ENCODE results near the gene CACNA1C.
A peak's percentile ranks its signal among the peaks of the same experiment; 100 is the strongest.

CACNA1C gene

DNA sequence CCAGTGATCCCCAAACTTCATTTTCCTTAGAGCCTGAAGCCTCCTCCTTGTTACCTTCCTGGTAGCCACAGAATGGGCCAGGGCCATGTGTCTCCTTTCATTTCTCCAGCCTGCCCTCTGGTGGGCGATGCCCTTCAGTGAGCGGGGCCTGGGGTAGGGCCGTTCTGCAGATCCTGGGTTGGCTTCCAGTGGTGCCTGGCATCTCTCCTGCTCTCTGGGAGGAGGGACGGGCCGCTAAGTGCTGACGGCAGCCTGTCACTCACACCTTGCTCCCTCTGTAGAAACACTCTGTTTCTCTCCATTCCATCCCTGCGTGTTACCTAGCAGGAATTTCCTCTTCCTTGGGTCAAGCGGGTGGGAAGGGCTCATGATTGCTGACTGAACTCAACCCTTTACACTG is 232.1 kb downstream of the CACNA1C start:
- peak; percentile 72 for DNase-seq

DNA sequence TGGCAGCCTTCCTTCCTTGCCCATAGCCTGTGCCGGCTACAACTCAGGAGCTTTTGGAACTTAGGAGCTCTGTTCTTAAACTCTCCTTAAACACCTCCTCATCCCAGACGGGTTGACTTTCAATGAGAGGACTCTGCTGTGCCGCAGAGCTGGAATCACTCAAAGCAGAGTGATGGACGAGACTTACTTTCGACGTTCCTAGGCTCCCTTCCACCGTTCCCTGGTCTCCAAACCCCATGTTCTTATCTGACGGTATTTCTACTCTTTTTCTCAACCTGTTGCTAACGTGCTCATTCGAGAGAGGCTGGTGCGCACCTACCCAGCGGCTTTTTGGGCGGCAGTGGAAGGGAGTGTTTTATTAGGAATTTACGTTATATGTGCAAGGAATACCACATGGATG is 232.7 kb downstream of the CACNA1C start:
- DNase-seq: no peak

DNA sequence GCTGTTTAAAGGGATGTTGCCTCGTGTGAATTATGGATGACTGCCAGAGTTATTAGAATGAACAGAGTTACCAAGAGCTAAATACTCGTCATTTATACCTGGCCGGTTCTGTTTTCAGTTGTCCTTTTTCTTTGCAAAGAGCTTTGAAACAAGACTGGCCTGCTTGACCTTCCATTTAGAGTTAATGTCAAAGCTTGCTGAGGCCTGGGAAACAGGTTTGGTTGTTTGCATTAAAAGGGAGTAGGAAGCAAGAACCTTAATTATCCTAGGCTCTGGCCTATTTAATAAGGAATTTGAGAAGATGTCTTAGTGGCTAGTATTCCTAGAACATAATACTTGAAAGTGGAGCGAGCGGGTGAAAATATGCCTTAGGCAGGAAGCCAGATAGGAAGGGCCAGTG is 233.3 kb downstream of the CACNA1C start:
- DNase-seq: no peak

DNA sequence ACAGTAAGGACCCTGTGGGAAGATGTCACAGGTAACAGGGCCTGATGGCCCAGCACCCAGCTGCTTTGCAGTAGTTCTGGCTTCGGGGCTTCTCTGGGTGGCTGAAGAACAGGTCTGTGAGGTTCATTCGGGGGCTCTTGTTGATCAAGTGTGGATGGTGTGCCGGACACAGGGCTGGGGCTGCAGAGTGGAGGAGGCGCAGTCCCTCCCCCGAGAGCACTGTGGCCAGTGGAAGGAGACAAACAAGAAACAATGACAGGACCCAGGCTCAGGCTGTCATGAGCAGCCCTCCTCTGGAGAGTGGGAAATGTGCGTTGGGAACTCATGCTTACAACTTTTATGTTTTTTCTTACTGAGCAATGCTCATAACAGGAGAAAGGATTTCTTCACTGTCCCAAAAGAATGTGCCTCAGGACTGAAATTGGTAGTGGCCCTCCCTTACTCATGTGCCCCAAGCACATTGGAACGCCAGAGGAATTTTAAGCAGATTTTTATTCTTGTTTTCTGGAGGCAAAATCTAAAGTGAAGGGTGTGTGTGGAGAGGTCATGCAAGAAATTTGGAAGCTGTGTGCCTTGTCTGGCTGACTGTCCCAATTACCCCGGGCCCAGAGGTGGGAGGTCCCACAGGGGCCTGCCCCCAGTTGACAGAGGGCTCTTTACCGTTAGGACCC is 233.8 kb downstream of the CACNA1C start:
- no peak for DNase-seq

DNA sequence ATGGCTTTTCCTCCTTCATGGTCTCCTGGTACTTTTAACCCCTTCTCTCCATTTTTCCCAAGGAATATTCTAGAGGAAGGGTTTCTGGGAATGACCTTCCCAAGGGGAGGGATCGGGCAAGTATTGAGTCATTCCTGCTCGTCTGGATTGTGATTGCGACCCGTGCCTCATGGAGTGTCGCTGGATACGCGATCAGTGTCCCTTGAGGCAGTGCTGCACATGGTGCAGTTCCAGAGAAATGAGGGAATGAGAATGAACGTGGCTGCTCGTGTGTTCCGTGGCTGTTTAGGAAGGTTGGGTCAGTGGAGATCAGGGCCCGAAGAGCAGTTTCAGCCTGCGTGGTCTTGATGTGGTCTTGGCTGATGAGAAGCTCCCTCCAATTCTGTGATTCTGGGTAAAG is 234.4 kb downstream of the CACNA1C start:
- no peak for DNase-seq

DNA sequence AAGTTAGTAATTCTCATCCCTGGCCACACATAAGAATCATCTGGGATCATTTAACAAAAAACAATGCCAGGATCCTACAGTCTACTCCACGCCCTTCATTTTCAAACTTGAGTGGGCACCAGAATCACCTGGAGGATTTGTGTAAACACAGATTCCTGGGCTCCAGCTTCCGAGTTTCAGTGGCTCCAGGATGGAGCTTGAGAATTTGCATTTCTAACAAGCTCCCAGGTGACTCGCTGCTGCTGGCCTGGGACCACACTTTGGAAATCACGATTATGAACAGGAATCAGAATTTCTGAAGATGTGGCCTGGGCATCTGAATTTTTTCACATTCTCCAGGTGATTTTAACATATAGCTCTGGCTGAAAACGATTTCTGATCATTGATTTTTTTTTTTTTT is 234.8 kb downstream of the CACNA1C start:
- no peak for DNase-seq

DNA sequence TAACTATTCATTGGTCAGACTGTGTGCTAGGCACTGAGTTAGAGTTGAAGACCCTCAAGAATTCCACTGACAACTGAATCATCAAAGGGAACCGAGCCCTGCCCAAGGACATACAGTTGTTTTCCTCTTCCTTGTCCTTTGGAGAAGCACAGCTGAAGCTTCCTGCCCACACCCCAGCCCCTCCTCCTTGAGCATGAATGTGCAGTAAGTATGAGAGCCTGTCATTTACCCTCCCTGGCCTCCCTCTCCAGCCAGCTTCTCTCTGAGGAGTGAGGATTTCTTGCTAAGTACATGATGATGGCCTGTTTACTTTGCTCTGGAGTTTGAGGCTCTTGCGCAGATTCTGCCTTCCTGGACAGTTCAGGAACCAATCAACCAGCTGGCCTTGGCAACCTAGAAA is 235.2 kb downstream of the CACNA1C start:
- DNase-seq: no peak

DNA sequence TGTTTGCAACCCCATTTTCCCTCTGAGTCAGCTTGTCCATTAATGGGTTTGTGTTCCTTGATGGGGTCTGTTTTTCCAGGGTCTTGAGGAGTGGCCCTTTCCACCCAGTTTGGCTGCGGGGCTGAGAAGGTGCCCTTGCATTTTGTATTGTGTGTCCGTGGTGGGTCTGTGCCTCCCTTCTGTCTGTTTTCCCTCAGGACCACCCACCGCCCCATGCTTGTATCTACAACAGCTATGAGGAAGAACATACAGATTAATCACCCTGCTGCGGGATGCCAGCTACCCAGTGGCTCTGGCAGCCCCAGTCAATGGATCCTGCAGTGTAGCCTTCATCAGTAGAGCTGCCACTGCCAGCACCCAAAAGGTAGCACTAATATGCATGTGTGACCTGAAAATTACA is 235.7 kb downstream of the CACNA1C start:
- DNase-seq: no peak

DNA sequence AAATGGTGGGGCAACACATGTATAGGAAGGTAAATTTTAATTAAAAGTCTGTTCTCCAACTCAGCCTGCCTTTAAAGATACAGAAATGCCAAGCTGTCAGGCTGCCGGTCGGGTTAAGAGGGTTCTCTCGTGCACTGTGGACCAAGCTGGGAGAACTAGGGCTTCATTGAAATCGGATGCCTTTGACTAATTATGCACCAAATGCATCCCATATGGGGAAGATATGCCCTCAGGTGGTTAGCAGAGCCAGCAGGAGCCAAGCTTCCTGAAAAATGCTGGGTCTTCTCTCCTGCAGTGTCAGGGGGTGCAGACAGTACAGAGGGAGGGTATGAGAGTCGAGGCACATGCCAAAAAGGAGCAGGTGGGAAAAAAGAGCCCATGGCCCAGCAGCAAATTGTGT is 236.1 kb downstream of the CACNA1C start:
- no peak for DNase-seq

DNA sequence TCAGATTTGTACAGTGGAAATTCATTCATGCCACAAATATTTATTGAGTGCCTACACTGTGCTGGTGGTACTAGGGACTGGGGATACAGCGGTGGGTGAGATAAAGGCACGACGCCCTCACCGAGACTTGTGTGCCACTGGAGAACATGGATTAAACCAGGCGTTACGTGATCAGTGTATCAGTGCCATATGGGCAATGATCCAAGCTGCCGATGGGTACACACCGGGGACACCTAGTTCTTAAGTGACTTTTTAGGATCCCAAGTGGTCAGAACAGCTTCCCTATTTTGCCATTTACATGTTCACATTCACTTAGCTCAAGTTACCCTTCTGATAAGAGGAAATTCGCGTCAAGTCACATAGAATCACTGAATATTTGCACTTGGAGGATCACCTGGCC is 236.7 kb downstream of the CACNA1C start:
- no peak for DNase-seq

DNA sequence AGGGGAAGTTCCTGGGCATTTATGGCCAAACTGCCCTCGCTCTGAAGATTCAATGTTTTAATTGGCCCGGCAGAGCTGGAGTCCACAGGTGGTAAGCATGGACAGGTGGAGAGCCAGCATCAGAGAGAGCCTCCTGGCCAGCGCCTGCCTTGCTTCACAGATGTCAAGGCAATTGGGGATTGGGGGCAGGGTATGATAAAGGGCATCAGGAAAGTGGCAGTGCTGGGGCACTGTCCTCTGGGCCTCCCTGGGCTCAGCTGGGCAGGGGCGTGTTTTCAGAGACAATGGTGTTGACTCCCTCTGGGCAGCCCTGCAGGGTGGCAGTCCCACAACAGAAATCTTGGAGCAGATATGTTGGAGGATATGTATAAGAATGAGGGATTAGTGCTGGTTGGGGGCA is 237.3 kb downstream of the CACNA1C start:
- DNase-seq: no peak

DNA sequence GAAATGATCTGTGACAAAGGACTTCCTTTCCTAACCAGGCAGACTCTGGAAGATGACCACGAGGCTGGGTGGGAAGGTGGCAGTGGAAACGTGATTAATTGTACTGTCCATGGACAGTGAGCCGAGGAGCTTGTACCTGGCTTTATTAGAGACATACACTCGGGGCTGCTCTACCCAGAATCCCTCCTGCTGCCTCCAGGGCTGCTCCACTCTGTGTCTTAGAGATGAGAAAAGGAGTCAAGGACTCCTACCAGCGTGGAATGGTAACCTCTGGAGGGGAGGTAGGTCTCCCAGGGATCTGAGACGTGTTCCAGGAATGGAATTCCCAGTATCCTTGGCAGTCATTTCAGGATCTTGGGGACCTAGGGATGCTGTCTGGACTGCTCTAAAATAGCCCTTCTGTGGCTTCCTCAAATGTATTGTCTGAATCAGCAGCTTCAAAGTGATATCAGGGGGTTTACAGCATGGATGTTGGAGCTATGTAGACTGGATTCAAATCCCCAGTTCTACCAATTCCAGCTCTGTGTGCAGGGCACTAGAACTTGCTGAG is 237.8 kb downstream of the CACNA1C start:
- no peak for DNase-seq

DNA sequence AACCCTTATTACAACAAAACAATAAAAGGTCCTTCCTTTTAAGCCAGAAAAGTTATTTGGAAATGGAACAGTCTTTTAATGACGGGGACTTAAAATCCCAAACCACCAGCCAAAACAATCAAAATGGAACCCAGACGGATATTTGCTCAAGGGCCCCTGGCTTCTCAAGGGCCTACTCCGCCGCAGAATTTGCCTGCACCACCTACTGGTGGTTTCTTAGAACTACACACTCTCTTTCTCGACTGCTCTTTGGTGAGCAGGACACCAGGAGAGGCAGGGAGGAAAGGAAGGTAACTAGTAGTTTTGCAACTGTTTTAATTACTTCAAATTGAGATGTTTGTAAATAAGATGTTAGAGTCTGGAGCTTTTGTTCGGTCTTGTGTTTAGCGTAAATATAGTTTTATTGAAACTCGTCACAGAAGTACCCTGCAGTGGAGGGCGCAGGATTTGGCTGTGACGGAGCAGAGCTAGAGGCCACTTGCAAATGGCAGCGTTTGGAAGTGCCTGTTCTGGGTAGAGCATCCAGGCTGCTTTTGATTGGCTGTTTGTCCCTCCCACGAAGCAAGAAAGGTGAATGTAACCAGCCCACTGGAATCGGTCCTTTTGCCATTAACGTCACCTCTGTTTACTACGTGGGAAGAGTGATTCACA is 238.5 kb downstream of the CACNA1C start:
- peak; percentile 38 for DNase-seq

DNA sequence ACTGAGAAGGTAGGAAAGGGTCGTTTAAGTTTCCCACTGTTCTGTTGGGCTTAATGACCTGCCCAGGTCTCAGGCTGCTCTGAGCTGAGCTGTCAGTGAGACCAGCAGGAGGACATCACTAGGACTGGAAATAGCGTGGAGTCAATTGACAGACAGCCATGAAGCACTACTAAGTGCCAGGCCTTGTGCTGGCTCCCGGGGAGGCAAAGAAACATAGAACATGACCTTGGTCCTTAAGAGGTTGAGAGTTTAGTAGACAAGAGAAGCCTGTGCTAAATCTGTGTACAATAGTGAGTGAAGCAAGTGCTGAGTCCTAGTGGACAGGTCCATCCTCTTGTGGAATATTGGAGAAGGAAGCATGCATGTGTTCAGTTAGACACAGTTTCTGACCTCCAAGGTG is 239.2 kb downstream of the CACNA1C start:
- DNase-seq: no peak

DNA sequence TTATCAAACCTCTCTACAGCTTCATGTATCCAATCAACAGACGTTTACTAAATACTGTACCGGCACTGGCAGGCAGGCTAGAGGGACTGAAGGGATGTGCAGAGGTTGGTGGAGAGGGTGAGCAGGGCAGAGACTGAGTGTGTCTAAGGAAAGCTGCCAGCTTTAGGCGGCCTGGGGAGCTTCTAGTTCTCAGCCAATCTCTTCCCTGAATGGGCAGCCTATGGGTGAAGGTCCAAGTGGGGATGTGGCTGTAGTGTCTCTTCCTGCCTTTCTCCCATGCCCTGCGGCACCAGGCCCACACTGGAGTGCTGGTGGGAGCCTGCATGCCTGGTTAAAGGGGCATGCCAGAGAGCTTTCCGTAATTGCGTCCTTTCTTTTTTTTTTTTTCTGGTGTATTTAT is 239.8 kb downstream of the CACNA1C start:
- no peak for DNase-seq

DNA sequence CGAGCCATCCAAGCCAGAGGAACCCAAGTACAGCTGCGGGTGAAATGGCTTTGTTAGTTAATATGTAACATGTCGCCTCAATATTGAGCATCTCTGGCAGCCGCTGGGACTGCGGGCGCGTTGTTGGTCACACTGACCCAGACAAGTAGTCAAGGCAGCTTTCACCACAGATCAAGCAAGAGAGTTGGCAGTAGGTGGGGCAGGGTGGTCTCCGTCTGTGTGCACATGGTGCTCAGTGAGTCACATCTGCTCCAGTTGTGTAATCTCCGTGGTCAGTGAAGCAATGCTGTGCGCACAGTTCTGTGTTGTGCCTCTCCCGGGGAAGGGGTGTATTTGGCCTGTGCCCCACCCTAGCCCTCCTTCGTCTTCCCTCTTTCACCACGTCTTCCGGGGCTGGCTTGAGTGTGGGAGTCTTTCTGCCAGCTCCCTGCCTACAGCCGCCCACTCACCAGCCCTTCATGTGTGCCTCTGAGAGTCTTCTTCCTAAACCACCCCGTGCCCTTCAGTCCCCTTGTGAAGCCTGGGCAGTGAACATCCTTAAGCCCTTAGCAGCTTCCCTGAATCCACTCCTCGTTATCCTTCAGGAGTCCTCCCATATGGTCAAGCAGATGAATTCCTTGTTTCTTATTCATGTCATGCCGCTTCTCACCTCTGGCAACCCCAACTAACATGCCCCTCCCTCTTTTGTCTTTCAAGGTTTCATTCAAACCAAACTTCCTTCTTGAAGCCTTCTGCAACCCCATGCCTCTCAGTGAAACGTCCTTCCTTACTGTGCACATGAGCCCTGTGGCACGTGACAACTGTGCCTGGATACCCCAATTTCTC is 242.1 kb downstream of the CACNA1C start:
- DNase-seq: no peak

DNA sequence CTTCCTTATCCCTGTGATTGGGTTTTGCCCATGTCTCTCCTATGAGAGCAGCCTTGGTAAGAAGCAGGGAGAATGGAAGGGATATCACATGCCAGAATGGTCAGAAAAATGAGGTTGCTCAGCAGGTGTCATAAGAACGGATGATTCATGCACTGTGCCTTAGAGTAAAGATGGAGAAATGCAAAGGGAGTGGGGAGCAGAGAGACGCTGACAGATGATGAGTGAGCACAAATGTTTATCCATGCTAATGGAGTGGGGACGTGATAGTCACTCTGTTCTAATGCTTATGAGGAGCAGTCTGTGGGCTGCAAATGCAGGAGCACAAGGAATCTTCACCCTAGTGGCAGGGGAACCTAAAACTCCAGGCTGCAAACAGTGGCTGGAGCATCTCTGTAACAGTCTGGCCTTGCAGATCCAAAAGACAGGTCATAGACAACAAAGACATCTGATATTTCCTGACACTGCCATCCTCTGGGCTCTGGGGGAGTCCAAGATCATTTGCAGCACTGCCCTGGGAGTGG is 243.2 kb downstream of the CACNA1C start:
- DNase-seq: no peak

DNA sequence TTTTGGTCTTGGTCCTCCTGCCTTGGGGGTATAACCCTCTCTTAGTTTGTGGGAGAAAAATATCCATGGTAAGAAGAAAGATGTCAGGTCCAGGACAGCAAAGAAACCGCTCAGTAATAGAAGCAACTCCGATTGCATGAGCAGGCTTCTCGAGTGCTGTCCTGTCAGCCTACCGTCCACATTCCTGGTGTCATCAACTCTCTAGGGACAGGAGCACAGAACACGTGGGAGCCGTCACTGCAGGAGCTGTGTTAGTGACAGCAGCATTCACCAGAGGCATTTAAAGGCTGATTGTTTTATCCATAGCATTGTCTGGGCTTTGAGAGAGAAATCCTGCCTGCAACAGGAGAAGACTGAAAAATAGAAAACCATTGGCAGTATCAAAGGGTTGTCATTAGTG is 244.2 kb downstream of the CACNA1C start:
- DNase-seq: no peak

DNA sequence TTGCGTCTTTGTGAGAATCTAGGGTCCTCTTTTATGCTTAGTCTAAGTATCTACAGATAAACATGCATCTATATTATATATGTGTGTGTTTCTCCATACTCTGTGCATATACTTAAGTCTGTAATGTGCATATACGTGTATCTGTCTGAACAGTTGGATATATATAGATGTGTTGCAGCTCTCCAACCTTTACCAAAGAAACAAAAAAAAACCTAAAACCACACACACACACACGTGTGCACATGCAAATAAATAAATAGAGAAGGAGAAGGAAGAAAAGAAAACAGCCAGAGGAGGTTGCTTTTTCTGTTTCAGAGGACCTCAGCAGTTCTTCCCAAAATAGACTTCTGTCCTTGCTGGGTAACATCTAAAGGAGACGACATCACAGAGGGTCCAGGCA is 244.9 kb downstream of the CACNA1C start:
- no peak for DNase-seq

DNA sequence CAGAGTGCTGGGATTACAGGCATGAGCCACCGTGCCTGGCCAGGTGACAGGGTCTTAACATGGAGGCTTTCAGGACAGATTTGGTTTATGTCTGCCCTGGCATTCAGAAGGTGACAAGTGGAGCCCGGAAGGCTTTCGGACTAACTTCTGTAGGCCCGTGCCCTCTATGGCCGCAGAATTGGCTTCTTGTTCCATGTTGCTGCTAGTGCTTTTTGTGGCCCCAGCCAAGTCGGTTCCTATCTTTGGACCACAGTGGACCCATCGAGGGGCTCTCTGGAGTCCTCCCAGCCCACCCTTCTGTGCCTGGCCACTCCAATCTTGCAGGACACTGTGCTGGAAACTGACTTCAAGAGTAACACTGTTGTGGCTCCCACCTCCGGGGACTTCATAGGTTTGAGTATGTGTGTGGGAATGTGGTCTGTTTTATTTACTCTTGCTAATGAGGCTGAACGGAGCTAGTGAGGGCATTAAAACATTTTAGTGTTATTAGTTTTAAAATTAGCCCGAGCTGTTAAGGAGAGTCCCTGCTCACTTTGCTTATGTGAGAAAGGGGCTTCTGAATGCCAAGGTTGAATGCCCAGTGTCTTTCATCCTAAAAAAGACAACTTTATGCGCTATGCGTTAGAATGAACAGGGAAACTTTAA is 245.9 kb downstream of the CACNA1C start:
- DNase-seq: no peak

DNA sequence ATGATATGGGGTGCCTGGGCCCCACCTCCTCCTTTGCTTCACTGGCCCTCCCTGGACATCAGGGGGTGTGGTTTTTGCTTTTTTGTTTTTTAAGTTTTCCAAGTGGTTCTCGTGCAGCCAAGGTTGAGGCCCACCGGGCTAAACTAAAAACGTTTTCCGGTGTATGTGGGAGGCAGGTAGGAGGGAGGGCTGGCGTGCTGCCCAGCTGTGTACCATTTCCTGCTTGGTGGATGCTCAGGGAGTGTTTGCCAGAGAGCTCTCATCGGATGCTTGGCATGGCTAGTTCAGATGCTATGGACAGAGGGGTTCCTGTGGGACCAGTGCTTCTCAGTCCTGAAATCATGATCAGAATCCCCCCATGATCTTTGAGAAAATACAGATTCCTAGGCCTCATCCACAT is 246.4 kb downstream of the CACNA1C start:
- DNase-seq: peak; percentile 62

DNA sequence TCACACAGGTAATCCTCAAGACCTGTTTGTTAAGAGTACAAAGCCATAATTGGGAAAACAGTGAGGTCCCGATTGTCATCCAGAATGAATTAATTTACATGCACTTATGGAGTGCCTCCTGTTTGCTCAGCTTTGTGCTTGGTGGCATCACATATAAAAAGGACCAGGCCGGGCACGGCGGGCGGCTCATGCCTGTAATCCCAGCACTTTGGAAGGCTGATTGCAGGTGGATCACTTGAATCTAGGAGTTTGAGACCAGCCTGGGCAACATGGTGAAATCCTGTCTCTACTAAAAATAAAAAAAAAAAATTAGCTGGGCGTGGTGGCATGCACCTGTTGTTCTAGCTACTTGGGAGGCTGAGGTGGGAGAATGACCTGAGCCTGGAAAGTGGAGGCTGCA is 247.4 kb downstream of the CACNA1C start:
- no peak for DNase-seq

DNA sequence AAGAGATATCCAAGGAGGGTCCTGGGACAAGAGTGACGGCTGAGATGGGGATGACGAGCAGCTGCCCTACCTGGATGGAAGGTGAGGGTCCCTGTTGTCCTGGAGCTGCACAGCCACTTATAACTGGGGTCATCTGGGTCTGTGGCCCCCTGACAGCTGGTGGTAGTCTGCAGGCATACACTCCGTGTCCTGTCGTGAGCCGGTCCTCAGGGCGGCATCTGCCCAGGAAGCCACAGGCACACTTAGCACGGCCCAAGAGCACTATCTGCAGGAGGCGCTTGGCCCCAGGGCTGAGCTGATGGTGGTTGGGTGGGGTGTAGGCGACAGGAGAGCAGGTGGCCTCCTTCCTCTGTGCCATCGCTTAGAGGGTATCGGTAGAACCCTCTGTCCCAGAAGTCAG is 248.1 kb downstream of the CACNA1C start:
- DNase-seq: no peak

Data from DMS153 (cell line).